ENCODE results near the gene PRICKLE1.

PRICKLE1 gene

GRCh38 chr12:42588524-42589464 is 752 bp downstream of the PRICKLE1 start:
- no peak for DNase-seq

- DNase-seq, result no peak
These were observed 1.7 kb downstream of the PRICKLE1 start for GRCh38 chr12:42587601-42588523.

- DNase-seq, result no peak
These were observed 3.3 kb downstream of the PRICKLE1 start for GRCh38 chr12:42586268-42586667.

GRCh38 chr12:42585841-42586216 is 3.7 kb downstream of the PRICKLE1 start:
- no peak for DNase-seq

GRCh38 chr12:42585154-42585840 is 4.2 kb downstream of the PRICKLE1 start:
- DNase-seq, result no peak

GRCh38 chr12:42584651-42585111 is 4.9 kb downstream of the PRICKLE1 start:
- no peak for DNase-seq

GRCh38 chr12:42583016-42583415 is 6.5 kb downstream of the PRICKLE1 start:
- no peak for DNase-seq

- DNase-seq, result no peak
These were observed 7.0 kb downstream of the PRICKLE1 start for GRCh38 chr12:42582498-42582897.

GRCh38 chr12:42582050-42582449 is 7.5 kb downstream of the PRICKLE1 start:
- DNase-seq, result no peak

- DNase-seq, result no peak
These were observed 13.2 kb downstream of the PRICKLE1 start for GRCh38 chr12:42576374-42576773.

GRCh38 chr12:42575717-42576116 is 13.8 kb downstream of the PRICKLE1 start:
- no peak for DNase-seq

GRCh38 chr12:42574851-42575266 is 14.7 kb downstream of the PRICKLE1 start:
- no peak for DNase-seq

GRCh38 chr12:42571327-42572009 is 18.1 kb downstream of the PRICKLE1 start:
- no peak for DNase-seq

- DNase-seq, result no peak
These were observed 19.5 kb downstream of the PRICKLE1 start for GRCh38 chr12:42570076-42570475.

GRCh38 chr12:42568952-42569915 is 20.3 kb downstream of the PRICKLE1 start:
- peak; percentile 29 for DNase-seq

- no peak for DNase-seq
These were observed 23.9 kb downstream of the PRICKLE1 start for GRCh38 chr12:42565633-42566032.

- no peak for DNase-seq
These were observed 24.6 kb downstream of the PRICKLE1 start for GRCh38 chr12:42564996-42565395.

GRCh38 chr12:42564556-42564955 is 25.0 kb downstream of the PRICKLE1 start:
- DNase-seq, result no peak

GRCh38 chr12:42560977-42561376 is 28.6 kb downstream of the PRICKLE1 start:
- DNase-seq, result no peak

- DNase-seq, result no peak
These were observed 31.9 kb downstream of the PRICKLE1 start for GRCh38 chr12:42557586-42558172.

- DNase-seq, result no peak
These were observed 32.6 kb downstream of the PRICKLE1 start for GRCh38 chr12:42556917-42557316.

Measured in amniotic stem cell (primary cell).